NCI-H2107 treated with DMSO at 0.1 percent for 48 hours (cell line): ENCODE data around the gene HECW1.

Experiments used
- DNase-seq: peaks from one replicate; lab custom pipeline; 2025; ENCODE audit not compliant: unreplicated experiment; lab: John Stamatoyannopoulos, UW

The HECW1 gene

GRCh38 chr7:43142703-43143102 is 30.3 kb downstream of the HECW1 start:
- DNase-seq: no peak

- no peak for DNase-seq
Observed at GRCh38 chr7:43143918-43144589, 31.6 kb downstream of the HECW1 start.

GRCh38 chr7:43148161-43148731 is 35.8 kb downstream of the HECW1 start:
- no peak for DNase-seq

GRCh38 chr7:43151076-43151475 is 38.6 kb downstream of the HECW1 start:
- DNase-seq: no peak

GRCh38 chr7:43152696-43153095 is 40.2 kb downstream of the HECW1 start:
- no peak for DNase-seq

- DNase-seq: no peak
Observed at GRCh38 chr7:43155636-43156035, 43.2 kb downstream of the HECW1 start.

- DNase-seq: no peak
Observed at GRCh38 chr7:43163885-43164284, 51.4 kb downstream of the HECW1 start.

GRCh38 chr7:43164757-43165156 is 52.3 kb downstream of the HECW1 start:
- DNase-seq: no peak

GRCh38 chr7:43166686-43167085 is 54.2 kb downstream of the HECW1 start:
- DNase-seq: no peak

GRCh38 chr7:43169076-43169475 is 56.6 kb downstream of the HECW1 start:
- no peak for DNase-seq

- DNase-seq: no peak
Observed at GRCh38 chr7:43170571-43170970, 58.1 kb downstream of the HECW1 start.

GRCh38 chr7:43175570-43176200 is 63.2 kb downstream of the HECW1 start:
- DNase-seq: no peak

GRCh38 chr7:43179393-43179792 is 66.9 kb downstream of the HECW1 start:
- DNase-seq: no peak

- no peak for DNase-seq
Observed at GRCh38 chr7:43192806-43193460, 80.5 kb downstream of the HECW1 start.

GRCh38 chr7:43193893-43194292 is 81.4 kb downstream of the HECW1 start:
- no peak for DNase-seq

- no peak for DNase-seq
Observed at GRCh38 chr7:43195256-43195655, 82.8 kb downstream of the HECW1 start.

- DNase-seq: no peak
Observed at GRCh38 chr7:43195768-43196167, 83.3 kb downstream of the HECW1 start.

GRCh38 chr7:43196379-43196778 is 83.9 kb downstream of the HECW1 start:
- no peak for DNase-seq

GRCh38 chr7:43198016-43198415 is 85.6 kb downstream of the HECW1 start:
- DNase-seq: no peak

- no peak for DNase-seq
Observed at GRCh38 chr7:43198599-43199090, 86.2 kb downstream of the HECW1 start.

- no peak for DNase-seq
Observed at GRCh38 chr7:43199371-43200160, 87.1 kb downstream of the HECW1 start.
